GM12872 (cell line): Measurements from ENCODE around the gene DCDC1.

ENCODE experiments used
- CTCF ChIP-seq: IDR thresholded peaks from 3 replicates; pipeline ENCODE4 v1.5.1; 2011; ENCODE audit warnings: low read depth, mild to moderate bottlenecking, low read length, moderate library complexity; ENCODE audit not compliant: insufficient read depth

DCDC1 gene

DNA sequence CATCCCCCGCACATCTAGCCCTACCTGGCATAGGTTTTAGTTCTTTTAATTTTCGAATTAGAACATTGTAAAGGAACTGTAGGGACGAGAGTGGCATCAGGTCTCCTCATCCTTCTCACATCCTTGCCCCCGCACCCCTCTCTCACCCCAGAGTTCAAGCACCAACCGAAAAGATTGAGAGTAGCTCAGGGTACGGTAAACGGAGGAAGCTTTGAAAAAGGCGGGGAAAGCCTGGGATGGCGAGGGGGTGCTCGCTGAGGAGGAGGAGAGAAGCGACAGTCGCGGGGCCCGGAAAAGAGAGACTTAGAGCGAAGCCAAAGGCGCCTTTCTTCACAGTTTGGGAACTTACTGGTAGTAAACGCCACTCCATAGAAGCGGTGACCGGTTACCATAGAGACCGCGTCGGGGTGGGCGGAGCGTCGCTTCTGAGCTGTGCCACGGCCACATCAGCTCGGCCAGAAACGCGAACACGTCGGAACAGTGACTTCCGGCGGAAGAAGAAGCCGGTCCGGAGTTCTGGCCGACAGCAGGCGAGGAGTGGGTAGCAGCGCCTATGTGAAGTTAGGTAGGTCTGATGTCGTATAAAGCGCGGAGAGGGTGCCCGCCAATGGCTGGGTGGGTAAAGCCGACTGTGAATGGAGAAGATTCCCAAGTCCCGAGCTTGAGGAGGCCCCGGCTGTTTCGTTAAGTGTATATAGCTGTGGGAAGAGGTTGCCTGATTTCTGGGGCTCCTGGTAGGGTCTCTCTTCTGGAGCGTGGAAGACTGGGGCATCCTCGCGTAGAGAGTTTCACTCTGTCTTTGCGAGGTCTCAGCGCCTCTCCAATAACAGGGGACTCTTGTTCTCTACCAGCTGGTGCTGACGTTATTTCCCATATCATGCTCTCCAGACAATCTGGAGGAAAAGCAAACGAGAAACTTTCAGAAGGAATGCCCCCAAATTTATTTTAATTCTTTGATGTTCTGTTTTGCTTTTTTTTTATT, at the start of gene DCDC1, which contains the start of gene DNAJC24:
Gene DCDC1, minus strand, starts transcription at position 392 of the 982 bp plus-strand sequence. CDS start 41,459 bp downstream, outside the sequence.
Gene DNAJC24, plus strand, starts transcription at position 513 of the 982 bp plus-strand sequence. CDS start 889 bp downstream, outside the sequence.
- no peak for TF ChIP-seq CTCF

GRCh38 chr11:31419138-31419537, 49.6 kb upstream of the DCDC1 start:
- TF ChIP-seq CTCF: no peak

- TF ChIP-seq CTCF: no peak
Observed at GRCh38 chr11:31417816-31418215, 48.3 kb upstream of the DCDC1 start.

DNA sequence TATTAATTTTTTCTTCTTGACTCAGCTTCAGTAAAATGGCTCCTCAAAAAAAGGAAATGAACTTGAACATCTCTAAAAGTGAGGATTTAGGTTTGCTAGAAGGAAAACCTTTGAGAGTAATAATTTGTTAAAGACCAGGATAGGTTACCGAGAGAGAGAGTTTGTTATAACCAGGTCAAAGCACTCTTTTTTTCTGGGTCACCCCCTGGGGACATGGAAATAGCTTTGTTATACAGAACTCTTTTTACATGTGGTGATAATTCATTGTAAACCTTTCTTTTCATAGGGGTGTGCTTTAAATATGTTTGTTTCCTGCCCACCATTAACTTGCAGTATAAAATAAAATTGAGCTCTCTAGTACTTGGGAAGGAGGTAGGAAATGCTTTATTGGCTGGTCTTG, 47.8 kb upstream of the DCDC1 start:
- TF ChIP-seq CTCF: no peak

GRCh38 chr11:31415435-31415834, 45.9 kb upstream of the DCDC1 start:
- no peak for TF ChIP-seq CTCF

DNA sequence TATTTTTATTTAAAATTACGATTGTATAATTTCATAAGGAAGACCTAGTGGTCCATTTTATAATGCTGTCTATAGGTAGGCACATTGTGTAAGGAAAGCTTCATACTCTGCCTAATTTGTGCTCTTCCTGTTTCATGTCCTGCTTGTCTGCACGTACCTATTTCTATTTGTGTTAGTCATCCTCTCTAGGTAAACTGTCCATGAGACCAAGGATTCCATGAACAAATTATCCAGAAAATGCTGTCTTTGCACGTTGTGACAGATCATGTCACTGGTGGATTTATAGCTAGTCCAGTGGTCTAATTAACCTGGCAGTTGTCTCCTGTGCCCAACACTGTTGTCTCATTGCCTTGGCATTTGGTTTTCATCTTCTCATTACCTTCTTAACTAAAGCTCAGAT, 44.8 kb upstream of the DCDC1 start:
- no peak for TF ChIP-seq CTCF

DNA sequence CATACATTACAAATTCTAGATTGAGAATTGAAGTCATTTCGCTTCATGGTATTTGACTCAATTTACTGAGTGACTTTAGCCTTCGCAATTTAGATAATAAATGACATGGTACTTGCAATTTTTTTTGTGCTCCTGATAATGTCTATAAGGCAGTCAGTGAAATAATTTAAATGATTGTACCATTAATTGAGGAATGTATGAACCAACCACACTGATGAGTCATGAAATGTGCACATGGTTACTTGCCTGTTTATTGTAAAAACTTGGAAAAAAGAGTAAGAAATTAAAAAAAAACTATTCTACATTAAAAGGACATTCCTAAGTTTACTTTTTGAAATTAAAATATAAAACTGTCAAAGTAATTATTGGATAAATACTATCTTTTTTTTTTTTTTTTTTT, 43.4 kb upstream of the DCDC1 start:
- TF ChIP-seq CTCF: no peak
